Measurements from ENCODE around the gene NVL.

GRCh38 chr1:224256640-224257039, 73.3 kb downstream of the NVL start:
- TF ChIP-seq POLR2AphosphoS5 (IDR thresholded peaks at IDR 0.05) (no peak), CTCF (IDR thresholded peaks at IDR 0.05) (no peak), EP300 (IDR thresholded peaks at IDR 0.05; ENCODE audit: low read depth) (no peak), POLR2A (IDR thresholded peaks at IDR 0.05) (no peak)
